DMS79 (cell line): ENCODE results near the gene AHRR.
"Not testable (repeated sequence)": the region's sequence is repeated elsewhere in the genome, so short reads cannot be mapped to it uniquely, and the experiment has no call there.

Experiments
- DNase-seq: peaks from one replicate; lab custom pipeline; 2025; lab: John Stamatoyannopoulos, UW

The AHRR gene

GRCh38 chr5:378976-379742 lies 57.6 kb downstream of the AHRR start:
- no peak for DNase-seq

DNA sequence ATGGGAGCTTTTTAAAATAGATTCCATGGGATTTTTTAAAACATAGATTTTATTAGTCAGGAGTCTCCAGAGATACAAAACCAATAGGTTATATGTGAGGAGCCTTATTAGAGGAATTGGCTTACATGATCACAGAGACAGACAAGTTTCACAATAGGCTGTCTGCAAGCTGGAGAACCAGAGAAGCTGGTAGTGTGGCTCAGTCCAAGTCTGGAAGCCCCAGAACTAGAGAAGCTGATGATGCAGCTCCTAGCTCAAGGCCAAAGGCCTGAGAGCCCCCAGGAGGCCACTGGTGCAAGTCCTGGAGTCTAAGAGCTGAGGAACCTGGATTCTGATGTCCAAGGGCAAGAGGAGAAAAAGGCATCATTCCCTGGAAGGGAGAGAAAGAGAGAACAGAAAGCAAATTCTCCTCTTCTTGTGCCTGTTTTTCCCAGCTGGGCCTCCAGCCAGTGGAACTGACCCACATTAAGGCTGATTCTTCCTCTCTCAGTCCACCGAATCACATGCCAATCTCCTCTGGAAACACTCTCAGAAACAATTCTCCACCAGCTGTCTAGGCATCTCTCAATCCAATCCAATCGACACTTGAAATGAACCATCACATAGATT lies 59.3 kb downstream of the AHRR start:
- DNase-seq = no peak

- DNase-seq = no peak
Measured at GRCh38 chr5:383066-383465, 61.6 kb downstream of the AHRR start.

DNA sequence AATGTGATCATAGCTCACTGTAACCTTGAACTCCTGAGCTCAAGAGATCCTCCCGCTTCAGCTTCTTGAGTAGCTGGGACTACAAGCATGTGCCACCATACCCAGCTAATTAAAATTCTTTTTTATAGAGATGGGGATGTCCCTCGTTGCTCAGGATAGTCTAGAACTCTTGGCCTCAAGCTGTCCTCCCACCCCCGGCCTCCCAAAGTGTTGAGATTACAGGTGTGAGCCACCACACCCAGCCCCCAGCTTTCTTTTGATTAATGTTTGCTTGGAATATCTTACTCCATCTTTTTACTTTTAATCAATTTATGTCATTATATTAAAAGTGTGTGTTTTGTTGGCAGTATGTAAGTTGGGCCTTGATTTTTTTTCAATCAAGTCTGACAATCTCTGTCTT lies 62.1 kb downstream of the AHRR start:
- DNase-seq = no peak

GRCh38 chr5:384576-384975 lies 63.1 kb downstream of the AHRR start:
- not testable (repeated sequence) for DNase-seq

- no peak for DNase-seq
Measured at GRCh38 chr5:385321-385720, 63.8 kb downstream of the AHRR start.

DNA sequence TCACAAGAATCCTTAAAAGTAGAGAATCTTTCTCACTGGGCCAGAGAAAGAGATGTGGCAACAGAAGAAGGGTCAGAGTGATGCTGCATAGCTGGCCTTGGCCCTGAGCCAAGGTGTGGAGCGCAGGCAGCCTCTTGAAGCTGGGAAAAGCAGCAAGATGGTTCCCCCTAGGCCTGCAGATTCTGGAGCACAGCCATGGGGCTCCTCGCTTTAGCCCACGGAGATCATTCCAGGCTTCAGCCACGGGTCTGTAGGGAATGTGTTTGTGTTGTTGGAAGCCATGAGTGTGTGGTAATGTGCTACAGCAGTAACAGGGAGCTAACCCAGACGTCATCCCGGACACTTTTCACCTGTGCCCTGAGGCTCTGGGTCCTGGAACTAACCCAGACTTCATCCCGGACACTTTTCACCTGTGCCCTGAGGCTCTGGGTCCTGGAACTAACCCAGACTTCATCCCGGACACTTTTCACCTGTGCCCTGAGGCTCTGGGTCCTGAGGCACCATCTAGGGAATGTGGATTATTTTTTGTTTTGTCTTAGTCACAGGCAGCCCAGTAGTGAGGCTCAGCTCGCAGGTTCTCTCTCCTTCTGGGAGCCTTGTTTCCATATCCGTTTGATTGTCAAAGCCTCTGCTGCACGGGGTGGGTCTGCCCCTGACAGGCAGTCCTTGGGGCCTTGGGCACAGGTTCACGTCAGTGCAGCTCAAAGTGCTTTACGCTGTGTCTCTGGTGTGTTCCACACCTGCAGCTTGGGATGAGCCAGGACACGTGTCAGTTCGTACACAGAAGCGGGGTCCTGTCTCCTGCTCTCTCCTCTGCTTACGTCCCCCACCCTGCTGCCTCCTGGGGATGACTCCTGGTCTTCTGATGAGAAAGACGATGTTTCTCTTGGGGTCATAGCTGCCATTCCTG lies 65.2 kb downstream of the AHRR start:
- peak; percentile 4 for DNase-seq

DNA sequence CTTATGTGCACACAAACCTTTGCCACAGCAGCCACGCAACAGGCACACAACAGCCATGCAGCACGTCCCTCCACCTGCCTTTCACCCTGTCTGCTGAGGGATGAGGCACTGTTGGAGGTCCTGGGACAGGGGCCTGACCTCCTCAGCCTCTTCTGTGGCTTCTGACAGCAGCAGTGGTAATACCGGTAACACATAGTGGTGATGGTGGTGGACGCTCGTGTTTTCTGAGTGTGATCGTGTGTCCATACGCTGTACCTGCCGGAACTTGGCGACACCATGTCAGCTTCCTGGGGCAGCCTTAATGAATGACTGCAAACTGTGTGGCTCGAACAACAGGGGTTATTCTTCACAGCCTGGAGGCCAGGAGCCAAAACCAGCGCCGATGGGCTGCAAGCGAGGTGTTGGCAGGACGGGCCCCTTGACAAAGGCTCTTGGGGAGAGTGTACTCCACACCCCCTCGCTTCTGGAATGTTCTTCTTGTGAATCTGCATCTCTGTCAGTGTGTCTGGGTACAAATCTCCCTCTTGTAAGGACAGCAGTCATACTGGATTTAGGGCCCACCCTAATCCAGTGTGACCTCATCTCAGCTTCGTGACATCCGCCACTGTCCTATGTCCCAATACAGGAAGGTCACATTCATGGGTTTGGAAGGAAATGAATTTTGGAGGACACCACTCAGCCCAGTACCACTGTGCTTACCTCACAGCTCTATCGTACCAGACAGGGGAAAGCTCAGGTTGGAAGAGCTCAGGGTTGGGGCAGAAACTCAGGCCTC lies 66.2 kb downstream of the AHRR start:
- DNase-seq = no peak

DNA sequence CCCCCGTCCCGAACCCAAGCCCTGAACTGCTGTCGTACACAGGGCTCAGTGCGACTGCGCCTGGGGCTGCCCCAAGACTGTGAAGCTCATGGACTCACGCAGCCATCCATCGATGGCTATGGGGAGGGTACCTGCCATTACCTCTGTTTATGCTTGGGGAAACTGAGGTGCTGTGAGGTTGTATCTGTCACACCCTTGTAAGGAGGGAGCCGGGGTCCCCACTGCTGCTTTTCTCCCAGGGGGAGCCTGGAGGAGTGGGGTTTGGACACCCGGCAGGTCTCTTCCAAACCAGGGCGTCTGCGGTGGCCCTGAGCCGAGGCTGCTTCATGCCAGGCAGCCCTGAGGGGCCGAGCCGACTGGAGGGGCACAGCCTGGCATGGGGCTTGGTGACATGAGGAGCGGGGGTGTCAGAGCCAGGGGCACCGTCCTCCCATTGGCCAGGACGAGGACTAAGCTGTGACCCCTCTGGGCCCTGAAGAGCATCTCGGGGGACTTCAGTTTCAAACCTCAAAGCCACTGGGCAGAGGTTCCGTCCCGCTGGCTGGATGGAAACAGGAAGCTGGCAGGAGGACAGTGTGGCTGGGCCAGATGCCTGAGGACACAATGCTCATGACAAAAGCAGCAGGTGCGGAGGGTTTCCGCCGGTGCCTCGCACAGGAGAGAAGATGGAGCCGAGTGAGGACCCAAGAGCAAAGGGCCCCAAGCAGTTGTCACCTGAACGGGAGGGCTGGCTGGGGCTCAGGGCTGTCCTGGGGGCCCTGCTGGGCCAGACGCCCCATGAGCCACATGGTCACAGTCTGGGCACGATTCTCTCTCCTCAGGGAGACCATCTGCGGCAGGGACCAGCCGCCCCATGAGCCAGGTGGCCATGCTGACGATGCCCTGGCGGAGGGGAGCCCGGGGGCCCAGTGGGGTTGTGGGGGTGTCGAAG lies 67.0 kb downstream of the AHRR start:
- no peak for DNase-seq

GRCh38 chr5:389197-389821 lies 67.8 kb downstream of the AHRR start:
- no peak for DNase-seq

DNA sequence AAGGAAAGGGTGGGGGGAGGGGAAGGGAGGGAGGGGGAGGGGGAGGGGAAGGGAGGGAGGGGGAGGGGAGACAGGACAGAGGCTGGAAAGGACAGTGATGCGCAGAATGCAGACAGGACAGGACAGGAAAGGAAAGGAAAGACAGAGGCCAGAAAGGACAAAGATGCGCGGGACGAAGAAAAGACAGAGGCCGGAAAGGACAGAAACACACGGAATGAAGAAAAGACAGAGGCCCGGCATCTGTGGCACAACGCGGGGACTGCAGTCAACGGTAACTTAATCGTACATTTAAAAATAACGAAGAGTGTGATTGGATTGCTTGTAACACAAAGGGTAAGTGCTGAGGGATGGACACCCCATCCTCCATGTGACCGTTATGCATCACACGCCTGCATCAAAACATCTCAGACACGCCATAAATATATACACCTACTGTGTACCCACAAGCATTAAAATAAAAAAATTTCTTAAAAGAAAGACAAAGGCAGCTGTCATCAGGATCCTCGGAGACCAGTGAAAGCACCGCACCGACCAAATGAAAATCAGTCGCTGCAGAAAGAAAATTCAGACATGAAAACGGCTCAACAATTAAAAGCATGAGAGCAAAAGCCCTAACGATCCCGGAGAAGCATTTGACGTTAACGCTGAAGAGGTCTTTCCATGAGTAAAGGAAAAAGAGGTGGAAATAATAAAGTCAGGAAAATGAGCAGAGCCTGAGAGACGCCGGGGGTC lies 68.5 kb downstream of the AHRR start:
- no peak for DNase-seq

DNA sequence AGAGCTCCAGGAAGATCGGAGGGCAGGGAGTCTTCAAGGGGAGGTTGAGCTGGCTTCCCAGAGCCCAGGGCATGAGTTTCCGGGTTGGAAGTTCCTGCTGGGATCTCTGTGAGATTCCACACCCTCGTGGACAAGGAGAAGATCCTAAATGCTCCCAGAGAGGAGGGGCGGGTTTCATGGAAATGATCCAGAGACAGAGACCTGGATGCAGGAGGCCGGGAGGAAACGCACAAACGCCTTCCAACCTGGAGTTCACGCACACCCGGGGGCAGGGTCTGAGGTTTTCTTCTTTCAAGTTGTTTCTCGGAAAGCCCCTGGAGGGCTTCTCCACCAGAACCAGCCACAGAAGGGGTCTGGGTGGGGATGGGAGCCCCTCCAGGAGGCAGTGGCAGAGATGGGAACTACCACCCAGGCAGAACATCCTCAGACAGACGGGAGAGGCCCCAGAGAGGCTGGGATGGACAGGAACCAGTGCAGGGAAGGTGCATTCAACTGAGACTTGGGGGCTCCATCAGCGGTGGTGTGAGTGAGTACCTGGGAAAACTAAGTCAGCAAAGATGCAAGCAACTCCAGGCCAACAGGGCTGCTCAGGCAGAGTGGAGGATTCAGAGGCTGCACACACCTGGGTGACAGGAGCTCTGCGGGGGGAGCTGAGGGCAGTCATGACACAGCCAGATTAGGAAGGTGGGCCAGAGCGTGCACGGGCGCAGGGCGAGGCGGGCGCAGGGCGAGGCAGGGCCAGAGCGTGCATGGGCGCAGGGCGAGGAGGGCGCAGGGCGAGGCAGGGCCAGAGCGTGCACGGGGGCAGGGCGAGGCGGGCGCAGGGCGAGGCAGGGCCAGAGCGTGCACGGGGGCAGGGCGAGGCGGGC lies 69.3 kb downstream of the AHRR start:
- no peak for DNase-seq

- no peak for DNase-seq
Measured at GRCh38 chr5:392431-392988, 71.0 kb downstream of the AHRR start.

- DNase-seq = no peak
Measured at GRCh38 chr5:393846-394275, 72.3 kb downstream of the AHRR start.

GRCh38 chr5:394671-395155 lies 73.2 kb downstream of the AHRR start:
- no peak for DNase-seq

DNA sequence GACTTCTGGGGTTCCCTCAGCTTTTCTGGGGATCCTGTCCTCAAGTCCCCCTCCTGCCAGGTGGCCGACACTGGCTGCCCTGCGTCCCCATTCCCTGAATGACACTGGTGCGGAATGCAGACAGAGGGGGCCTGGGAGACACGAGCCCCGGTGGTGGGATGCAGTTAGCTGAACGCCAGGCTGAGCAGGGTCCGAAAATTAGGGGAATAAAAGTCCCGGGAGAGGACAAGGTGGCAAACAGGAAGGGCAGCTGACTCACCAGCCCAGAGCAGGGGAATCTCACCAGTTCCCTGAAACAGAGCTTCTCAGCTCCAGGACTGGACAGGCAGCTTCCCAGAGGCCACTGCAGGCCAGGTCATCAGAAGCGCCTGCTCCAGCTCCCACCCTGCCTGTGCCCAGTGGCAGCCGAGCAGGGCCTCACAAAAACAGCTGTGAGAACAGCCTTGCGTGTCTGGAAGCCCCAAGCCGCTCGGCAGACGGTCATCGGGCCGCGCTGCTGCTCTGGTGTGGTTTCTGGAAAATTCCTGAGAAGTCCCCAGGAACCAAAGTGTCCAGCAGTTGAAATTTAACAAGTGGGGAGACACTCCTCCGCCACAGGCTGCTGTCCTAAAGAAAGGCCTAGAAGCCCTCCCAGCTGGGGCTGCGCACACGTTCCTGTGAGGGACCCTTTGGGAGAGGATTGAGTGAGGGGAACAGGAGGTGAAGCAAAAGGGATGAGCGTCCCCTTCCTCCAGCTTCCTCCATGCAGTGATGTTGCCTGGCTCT lies 73.8 kb downstream of the AHRR start:
- no peak for DNase-seq

- DNase-seq = no peak
Measured at GRCh38 chr5:395921-396530, 74.5 kb downstream of the AHRR start.
